Measurements from ENCODE around the gene POU2AF1.

GRCh38 chr11:111351374-111352055 lies 27.6 kb downstream of the POU2AF1 start:
- TF ChIP-seq CTCF (IDR thresholded peaks at IDR 0.05): no peak
- no peak for TF ChIP-seq EP300 (IDR thresholded peaks at IDR 0.05)
- no peak for TF ChIP-seq POLR2AphosphoS5 (IDR thresholded peaks at IDR 0.05)
- no peak for TF ChIP-seq POLR2A (IDR thresholded peaks at IDR 0.05; ENCODE audit: low read depth)
